HCT116 (cell line): ENCODE measurements around the gene PIGL. TPM values are rescaled to one million over a fixed set of nuclear protein-coding genes. Genes with fewer than 3 reads are reported as not detected.

Experiments
- ATAC-seq: fragments of 200-7000 bp; cut with Tn5 transposase; 2 replicates; pipeline ENCODE4 v1.9.1; 2020; ENCODE audit warnings: mild to moderate bottlenecking, moderate library complexity
- BruUV-seq: library from RNA; stranded (reverse); fragments of 400-500 nt; replicated peaks from 2 replicates; lab custom pipeline; 2021; lab: Mats Ljungman, UMichigan
- CTCF ChIA-PET: fragments of 300-600 bp; sonication (Branson Sonifier 250); formaldehyde crosslinking; loops from one replicate; lab custom pipeline; 2021; ENCODE audit warnings: antibody characterized with exemption; lab: Charles Lee
- POLR2A ChIA-PET: fragments of 300-600, 350-600 bp; sonication (Branson Sonifier 250); formaldehyde crosslinking; loops from one replicate; lab custom pipeline; 2021; ENCODE audit warnings: antibody characterized with exemption; lab: Charles Lee
- RAD21 ChIA-PET, 2 experiments: fragments of 300-600 bp; sonication (Branson Sonifier 250); formaldehyde crosslinking; loops; one replicate each; lab custom pipeline; 2023; ENCODE audit warnings: low total read pairs in 2 of 2; ENCODE audit not compliant: uncharacterized antibody in 2 of 2, unreplicated experiment in 2 of 2, low non-redundant PET in 1 of 2; lab: Charles Lee
- DNase-seq: peaks from one replicate; pipeline ENCODE4 v3.0.0-alpha.2; 2010; ENCODE audit warnings: low read depth, low spot score
- H2AFZ ChIP-seq: fragments of 200-600 bp; shearing (Covaris generic), sonication (generic); 2 replicates; pipeline ENCODE4 v1.6.1; 2017; ENCODE audit warnings: low read depth, mixed run types, mixed read lengths, antibody characterized with exemption, low read length; ENCODE audit not compliant: poor library complexity, severe bottlenecking
- H3K27ac ChIP-seq: 2 replicates; pipeline ENCODE4 v1.5.1; 2012; ENCODE audit warnings: low read depth, low read length
- H3K27me3 ChIP-seq: fragments of 200-600 bp; sonication (generic); 2 replicates; pipeline ENCODE4 v1.6.1; 2016; ENCODE audit warnings: mixed run types, low read length, mixed read lengths; ENCODE audit not compliant: insufficient read depth
- H3K36me3 ChIP-seq, 2 experiments: fragments of 200-500 bp in 1 of 2; fragments of 200-600 bp in 1 of 2; sonication (Bioruptor generic) in 1 of 2; sonication (generic) in 1 of 2; 2 replicates each; pipeline versions ENCODE4 v1.5.1 to v1.6.1; 2014 to 2016; ENCODE audit warnings: low read length in 2 of 2, inconsistent platforms in 1 of 2, mixed read lengths in 1 of 2, mixed run types in 1 of 2; ENCODE audit not compliant: insufficient read depth in 2 of 2, control insufficient read depth in 1 of 2
- H3K4me1 ChIP-seq, 2 experiments: fragments of 200-600 bp in 1 of 2; sonication (generic) in 1 of 2; 2 replicates each; pipeline versions ENCODE4 v1.5.1 to v1.6.1; 2012 to 2017; ENCODE audit warnings: low read length in 2 of 2, inconsistent platforms in 1 of 2, mild to moderate bottlenecking in 1 of 2, mixed read lengths in 1 of 2, mixed run types in 1 of 2, moderate library complexity in 1 of 2; ENCODE audit not compliant: insufficient read depth in 2 of 2, control insufficient read depth in 1 of 2
- H3K4me2 ChIP-seq: fragments of 200-600 bp; sonication (generic); 2 replicates; pipeline ENCODE4 v1.6.1; 2017; ENCODE audit warnings: mixed run types, low read length, mixed read lengths
- H3K4me3 ChIP-seq, 2 experiments: fragments of 200-600 bp in 1 of 2; sonication (generic) in 1 of 2; replicated peaks in 1 of 2; 2 replicates each; pipeline ENCODE4 v1.5.1; 2011 to 2016; ENCODE audit warnings: low read length in 2 of 2, control low read depth in 1 of 2, low read depth in 1 of 2, mild to moderate bottlenecking in 1 of 2, mixed read lengths in 1 of 2, mixed run types in 1 of 2
- H3K79me2 ChIP-seq: fragments of 200-600 bp; sonication (generic); 2 replicates; pipeline ENCODE4 v1.6.1; 2017; ENCODE audit warnings: mild to moderate bottlenecking, mixed run types, low read length, moderate library complexity, mixed read lengths; ENCODE audit not compliant: insufficient read depth
- H3K9ac ChIP-seq: fragments of 200-600 bp; sonication (generic); 2 replicates; pipeline ENCODE4 v1.6.1; 2016; ENCODE audit warnings: low read length, mixed read lengths
- H3K9me2 ChIP-seq: fragments of 200-600 bp; sonication (generic), shearing (Covaris generic); 2 replicates; pipeline ENCODE4 v1.6.1; 2017; ENCODE audit warnings: mixed run types, mild to moderate bottlenecking, moderate library complexity; ENCODE audit not compliant: insufficient read depth
- H3K9me3 ChIP-seq, 2 experiments: fragments of 200-500 bp in 1 of 2; fragments of 200-600 bp in 1 of 2; sonication (Bioruptor generic) in 1 of 2; sonication (generic) in 1 of 2; 2 replicates each; pipeline ENCODE4 v1.6.1; 2014 to 2017; ENCODE audit warnings: low read length in 2 of 2, mixed read lengths in 2 of 2, inconsistent platforms in 1 of 2, low read depth in 1 of 2, mild to moderate bottlenecking in 1 of 2, mixed run types in 1 of 2, moderate library complexity in 1 of 2; ENCODE audit not compliant: control insufficient read depth in 1 of 2, insufficient read depth in 1 of 2
- H4K20me1 ChIP-seq: fragments of 200-600 bp; sonication (generic), shearing (Covaris generic); 2 replicates; pipeline ENCODE4 v1.6.1; 2017; ENCODE audit warnings: mixed run types, mild to moderate bottlenecking, moderate library complexity; ENCODE audit not compliant: insufficient read depth
- CBX3 ChIP-seq: IDR thresholded peaks from 2 replicates; pipeline ENCODE4 v1.6.1; 2012; ENCODE audit warnings: low read depth
- CEBPB ChIP-seq: IDR thresholded peaks from 2 replicates; pipeline ENCODE4 v1.6.1; 2012; ENCODE audit warnings: low read depth
- CTCF ChIP-seq, 3 experiments: fragments of 200-600 bp in 1 of 3; sonication (generic) in 1 of 3; IDR thresholded peaks in 2 of 3; conservative IDR thresholded peaks in 1 of 3; 2 replicates each; pipeline ENCODE4 v1.5.1; 2012 to 2017; ENCODE audit warnings: low read depth in 2 of 3, low read length in 2 of 3, antibody characterized with exemption in 1 of 3, borderline replicate concordance in 1 of 3, control low read depth in 1 of 3, mild to moderate bottlenecking in 1 of 3, mixed read lengths in 1 of 3, mixed run types in 1 of 3, moderate library complexity in 1 of 3; ENCODE audit not compliant: insufficient read depth in 1 of 3
- ELF1 ChIP-seq: IDR thresholded peaks from 2 replicates; pipeline ENCODE4 v1.6.1; 2012; ENCODE audit warnings: low read depth, borderline replicate concordance
- EZH2 ChIP-seq: fragments of 200-600 bp; sonication (generic); IDR thresholded peaks from 2 replicates; pipeline ENCODE4 v1.6.1; 2017; ENCODE audit warnings: antibody characterized with exemption, mixed run types
- FOSL1 ChIP-seq: IDR thresholded peaks from 2 replicates; pipeline ENCODE4 v1.6.1; 2012; ENCODE audit warnings: low read depth
- JUND ChIP-seq: IDR thresholded peaks from 2 replicates; pipeline ENCODE4 v1.6.1; 2012
- MAX ChIP-seq: IDR thresholded peaks from 2 replicates; pipeline ENCODE4 v1.6.1; 2012
- POLR2A ChIP-seq: IDR thresholded peaks from 2 replicates; pipeline ENCODE4 v1.7.0; 2011; ENCODE audit warnings: borderline replicate concordance; ENCODE audit not compliant: insufficient read depth, insufficient read length; ENCODE audit errors: extremely low read depth
- RAD21 ChIP-seq: IDR thresholded peaks from 2 replicates; pipeline ENCODE4 v1.6.1; 2012; ENCODE audit warnings: low read depth, mild to moderate bottlenecking
- SIN3A ChIP-seq: IDR thresholded peaks from 2 replicates; pipeline ENCODE4 v1.6.1; 2012; ENCODE audit warnings: low read depth
- TCF7L2 ChIP-seq: IDR thresholded peaks from 2 replicates; pipeline ENCODE4 v1.7.0; 2011; ENCODE audit warnings: borderline replicate concordance, inconsistent platforms; ENCODE audit not compliant: insufficient read depth, insufficient read length; ENCODE audit errors: extremely low read depth
- YY1 ChIP-seq: IDR thresholded peaks from 2 replicates; pipeline ENCODE4 v1.6.1; 2011; ENCODE audit warnings: low read length, low read depth, moderate library complexity, mild to moderate bottlenecking; ENCODE audit not compliant: insufficient replicate concordance; ENCODE audit errors: extremely low read depth
- ZFX ChIP-seq: fragments of 450-650 bp; IDR thresholded peaks from 2 replicates; pipeline ENCODE4 v1.6.1; 2017
- ZNF274 ChIP-seq: fragments of 200-500 bp; sonication (Bioruptor generic); IDR thresholded peaks from 2 replicates; pipeline ENCODE4 v1.6.1; 2014; ENCODE audit warnings: mild to moderate bottlenecking, low read depth, low read length, inconsistent platforms
- intact Hi-C: fragments of 100-400 bp; cut with micrococcal nuclease; formaldehyde crosslinking; loops from 2 replicates; pipeline ENCODE4 v1.10.0; 2022
- total RNA-seq: library from RNA; stranded (reverse); gene quantifications from one replicate; pipeline ENCODE4 v1.2.1, GENCODE V29; 2021; ENCODE audit not compliant: unreplicated experiment
- TF ChIP-seq, protein P1 (sequence below): IDR thresholded peaks from 2 replicates; pipeline ENCODE4 v1.6.1; 2012; ENCODE audit warnings: low read depth
- TF ChIP-seq, protein P2 (sequence below): IDR thresholded peaks from 2 replicates; pipeline ENCODE4 v1.6.1; 2011; ENCODE audit warnings: mild to moderate bottlenecking, low read length, moderate library complexity; ENCODE audit not compliant: insufficient replicate concordance; ENCODE audit errors: extremely low read depth

The PIGL gene
- total RNA-seq, 1 experiment from 2014 or later: 36.8 TPM

- POLR2A ChIA-PET: no interaction called here
- H3K4me1 ChIP-seq: no peaks in the 10 kb centered on the region
- DNase-seq (no peak), ATAC-seq (no peak)
- no peak overlapping the region for H3K4me3 ChIP-seq
- BruUV-seq: no TSS peak
- no peaks in the 10 kb centered on the region for H3K27me3 ChIP-seq
- no peak overlapping the region for H3K27ac ChIP-seq
- no peak overlapping the region for H3K4me2 ChIP-seq
- no peak overlapping the region for H3K9ac ChIP-seq
- H4K20me1 ChIP-seq: no peaks in the 10 kb centered on the region
- H3K9me3 ChIP-seq: no peaks in the 10 kb centered on the region
- no peaks in the 10 kb centered on the region for H3K36me3 ChIP-seq
- TF ChIP-seq RAD21 (no peak), FOSL1 (no peak), ZNF274 (no peak), EZH2 (no peak), CEBPB (no peak), TCF7L2 (no peak), JUND (no peak), POLR2A (no peak), YY1 (no peak), SIN3A (no peak), ZFX (no peak), ELF1 (no peak), MAX (no peak), CBX3 (no peak), CTCF (IDR thresholded peaks at IDR 0.05 in 2 of 3, conservative IDR thresholded peaks at IDR 0.05 in 1 of 3; ENCODE audit: borderline replicate concordance in 1 of 3, insufficient read depth in 1 of 3, low read depth in 2 of 3, low read length in 2 of 3) (no peak)
- TF ChIP-seq, protein P1, sequence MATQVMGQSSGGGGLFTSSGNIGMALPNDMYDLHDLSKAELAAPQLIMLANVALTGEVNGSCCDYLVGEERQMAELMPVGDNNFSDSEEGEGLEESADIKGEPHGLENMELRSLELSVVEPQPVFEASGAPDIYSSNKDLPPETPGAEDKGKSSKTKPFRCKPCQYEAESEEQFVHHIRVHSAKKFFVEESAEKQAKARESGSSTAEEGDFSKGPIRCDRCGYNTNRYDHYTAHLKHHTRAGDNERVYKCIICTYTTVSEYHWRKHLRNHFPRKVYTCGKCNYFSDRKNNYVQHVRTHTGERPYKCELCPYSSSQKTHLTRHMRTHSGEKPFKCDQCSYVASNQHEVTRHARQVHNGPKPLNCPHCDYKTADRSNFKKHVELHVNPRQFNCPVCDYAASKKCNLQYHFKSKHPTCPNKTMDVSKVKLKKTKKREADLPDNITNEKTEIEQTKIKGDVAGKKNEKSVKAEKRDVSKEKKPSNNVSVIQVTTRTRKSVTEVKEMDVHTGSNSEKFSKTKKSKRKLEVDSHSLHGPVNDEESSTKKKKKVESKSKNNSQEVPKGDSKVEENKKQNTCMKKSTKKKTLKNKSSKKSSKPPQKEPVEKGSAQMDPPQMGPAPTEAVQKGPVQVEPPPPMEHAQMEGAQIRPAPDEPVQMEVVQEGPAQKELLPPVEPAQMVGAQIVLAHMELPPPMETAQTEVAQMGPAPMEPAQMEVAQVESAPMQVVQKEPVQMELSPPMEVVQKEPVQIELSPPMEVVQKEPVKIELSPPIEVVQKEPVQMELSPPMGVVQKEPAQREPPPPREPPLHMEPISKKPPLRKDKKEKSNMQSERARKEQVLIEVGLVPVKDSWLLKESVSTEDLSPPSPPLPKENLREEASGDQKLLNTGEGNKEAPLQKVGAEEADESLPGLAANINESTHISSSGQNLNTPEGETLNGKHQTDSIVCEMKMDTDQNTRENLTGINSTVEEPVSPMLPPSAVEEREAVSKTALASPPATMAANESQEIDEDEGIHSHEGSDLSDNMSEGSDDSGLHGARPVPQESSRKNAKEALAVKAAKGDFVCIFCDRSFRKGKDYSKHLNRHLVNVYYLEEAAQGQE: no peak
- TF ChIP-seq, protein P2, sequence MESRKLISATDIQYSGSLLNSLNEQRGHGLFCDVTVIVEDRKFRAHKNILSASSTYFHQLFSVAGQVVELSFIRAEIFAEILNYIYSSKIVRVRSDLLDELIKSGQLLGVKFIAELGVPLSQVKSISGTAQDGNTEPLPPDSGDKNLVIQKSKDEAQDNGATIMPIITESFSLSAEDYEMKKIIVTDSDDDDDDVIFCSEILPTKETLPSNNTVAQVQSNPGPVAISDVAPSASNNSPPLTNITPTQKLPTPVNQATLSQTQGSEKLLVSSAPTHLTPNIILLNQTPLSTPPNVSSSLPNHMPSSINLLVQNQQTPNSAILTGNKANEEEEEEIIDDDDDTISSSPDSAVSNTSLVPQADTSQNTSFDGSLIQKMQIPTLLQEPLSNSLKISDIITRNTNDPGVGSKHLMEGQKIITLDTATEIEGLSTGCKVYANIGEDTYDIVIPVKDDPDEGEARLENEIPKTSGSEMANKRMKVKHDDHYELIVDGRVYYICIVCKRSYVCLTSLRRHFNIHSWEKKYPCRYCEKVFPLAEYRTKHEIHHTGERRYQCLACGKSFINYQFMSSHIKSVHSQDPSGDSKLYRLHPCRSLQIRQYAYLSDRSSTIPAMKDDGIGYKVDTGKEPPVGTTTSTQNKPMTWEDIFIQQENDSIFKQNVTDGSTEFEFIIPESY: no peak
- TF ChIP-seq, all 23 proteins: peak for 0
- H3K79me2 ChIP-seq: no peaks in the 10 kb centered on the region
- CTCF ChIA-PET: interaction anchor here (0.8 to 1.1 kb wide), 2 partner anchors 13 to 24 kb away, joined by 3 to 4 read pairs; partner anchors contain the start of gene CENPV
- no peaks in the 10 kb centered on the region for H3K9me2 ChIP-seq
- no peak overlapping the region for H2AFZ ChIP-seq
- intact Hi-C loops: no loop called here
- RAD21 ChIA-PET: no interaction called here
Observed at GRCh38 chr17:16339959-16340358, 122.9 kb downstream of the PIGL start.
